GM19351 (cell line): Measurements from ENCODE around the gene CDC14A.

ENCODE experiments used
- ATAC-seq: cut with Tn5 transposase; IDR thresholded peaks from one replicate; pipeline ENCODE4 v1.9.1; 2021; ENCODE audit warnings: mild to moderate bottlenecking, moderate library complexity; ENCODE audit not compliant: unreplicated experiment

The CDC14A gene

DNA sequence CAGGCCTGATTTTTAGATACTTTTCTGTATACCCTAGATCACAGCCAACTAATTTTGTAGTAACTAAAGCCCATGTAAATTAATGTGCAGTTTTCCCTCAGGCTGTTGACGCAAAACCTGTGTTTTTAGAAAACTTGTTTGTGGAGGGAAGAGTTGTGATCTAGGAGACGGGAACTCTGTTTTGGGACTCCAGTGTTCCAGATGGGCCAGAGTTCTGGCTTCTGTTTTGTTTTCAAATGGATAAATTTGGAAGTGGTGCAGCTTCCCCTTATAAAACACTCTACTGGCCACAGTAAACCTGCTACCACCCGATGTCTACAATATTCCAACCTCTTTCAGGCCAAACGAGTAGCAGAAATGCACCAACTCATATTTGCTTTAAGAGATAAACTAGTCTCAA lies 172.0 kb downstream of the CDC14A start:
- ATAC-seq, result no peak

DNA sequence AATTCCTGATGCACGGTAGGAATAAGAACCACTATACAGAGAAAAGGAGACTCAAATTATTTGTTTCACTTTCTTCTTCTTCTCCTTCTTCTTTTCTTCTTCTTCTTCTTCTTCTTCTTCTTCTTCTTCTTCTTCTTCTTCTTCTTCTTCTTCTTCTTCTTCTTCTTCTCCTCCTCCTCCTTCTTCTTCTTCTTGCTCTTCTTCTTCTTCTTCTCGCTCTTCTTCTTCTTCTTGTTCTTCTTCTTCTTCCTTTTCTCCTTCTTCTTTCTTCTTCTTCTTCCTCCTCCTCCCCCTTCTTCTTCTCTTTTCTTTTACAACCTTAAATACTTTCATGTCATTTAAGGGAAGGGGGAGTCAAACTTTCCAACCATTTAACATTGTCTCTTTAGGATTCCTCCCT lies 174.6 kb downstream of the CDC14A start:
- ATAC-seq, result no peak

- ATAC-seq, result no peak
Measured at GRCh38 chr1:100528871-100529270, 176.6 kb downstream of the CDC14A start.

GRCh38 chr1:100530141-100530540 lies 177.8 kb downstream of the CDC14A start:
- ATAC-seq, result no peak

DNA sequence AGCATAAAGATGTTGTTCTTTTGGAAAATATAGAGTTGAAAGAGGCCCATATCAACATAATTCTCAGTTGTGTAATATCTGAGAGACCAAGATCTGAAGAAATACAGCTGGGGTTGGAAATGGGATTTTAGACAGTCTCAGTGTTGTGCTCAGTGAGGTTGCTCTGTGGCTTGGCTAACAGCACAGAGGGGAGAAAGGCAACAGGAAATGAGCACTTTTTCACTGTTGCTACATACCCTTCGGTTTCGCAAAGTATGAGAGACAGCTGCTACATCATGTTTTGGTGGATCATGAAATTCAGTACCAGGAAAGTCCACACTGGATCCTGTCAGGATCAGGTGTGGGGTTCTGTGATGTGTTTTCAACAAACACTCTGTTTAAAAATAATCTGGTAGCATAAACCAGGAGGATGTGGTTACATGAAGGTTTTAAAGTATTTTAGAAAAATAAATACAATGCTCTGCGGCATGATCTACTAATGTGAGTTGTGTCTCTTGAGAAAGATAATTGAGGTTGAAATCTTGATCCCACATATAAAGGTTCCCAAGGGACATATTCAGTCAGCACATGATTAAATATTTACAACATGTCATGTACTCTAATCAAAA lies 178.7 kb downstream of the CDC14A start:
- ATAC-seq, result peak; percentile 86

- ATAC-seq, result no peak
Measured at GRCh38 chr1:100532645-100533044, 180.3 kb downstream of the CDC14A start.

DNA sequence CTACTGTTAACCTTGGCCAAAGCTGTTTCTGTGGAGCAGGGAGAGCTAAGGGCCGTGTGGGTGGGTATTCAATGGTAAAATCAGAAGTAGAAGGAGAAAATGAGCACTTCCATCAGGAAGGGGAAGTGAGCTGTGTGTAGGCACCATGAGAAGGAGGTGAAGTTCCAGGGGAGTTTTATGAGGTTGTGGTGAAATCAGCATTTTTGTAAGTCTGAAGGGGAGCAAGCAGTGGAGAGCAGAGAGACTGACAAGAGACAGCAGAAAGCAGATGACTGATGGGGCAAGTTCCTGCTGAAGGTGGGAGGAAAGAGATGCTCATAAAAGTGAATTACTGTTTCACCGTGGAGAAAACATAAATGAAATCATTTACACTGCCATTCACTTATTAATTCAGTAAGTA lies 183.0 kb downstream of the CDC14A start:
- ATAC-seq, result no peak

DNA sequence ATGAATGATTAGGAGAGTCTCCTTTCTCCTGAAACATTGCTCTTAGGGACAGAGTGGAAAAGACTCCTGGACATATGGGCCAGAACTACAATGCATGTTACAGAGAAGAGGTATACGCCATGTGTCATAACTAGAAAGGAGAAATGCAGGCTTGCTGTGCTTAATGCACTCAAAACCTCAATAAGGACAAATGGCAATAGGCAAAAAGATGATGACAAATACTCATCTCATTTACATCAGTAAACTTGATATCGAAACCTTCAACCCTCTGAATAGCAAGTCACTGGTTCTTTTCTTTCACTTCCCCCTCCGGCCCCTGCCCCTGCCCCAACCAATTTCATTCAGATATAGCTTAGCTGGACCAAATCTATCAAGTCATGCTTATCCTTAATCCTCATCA lies 183.7 kb downstream of the CDC14A start:
- peak; percentile 83 for ATAC-seq

- no peak for ATAC-seq
Measured at GRCh38 chr1:100538913-100539835, 186.9 kb downstream of the CDC14A start.

DNA sequence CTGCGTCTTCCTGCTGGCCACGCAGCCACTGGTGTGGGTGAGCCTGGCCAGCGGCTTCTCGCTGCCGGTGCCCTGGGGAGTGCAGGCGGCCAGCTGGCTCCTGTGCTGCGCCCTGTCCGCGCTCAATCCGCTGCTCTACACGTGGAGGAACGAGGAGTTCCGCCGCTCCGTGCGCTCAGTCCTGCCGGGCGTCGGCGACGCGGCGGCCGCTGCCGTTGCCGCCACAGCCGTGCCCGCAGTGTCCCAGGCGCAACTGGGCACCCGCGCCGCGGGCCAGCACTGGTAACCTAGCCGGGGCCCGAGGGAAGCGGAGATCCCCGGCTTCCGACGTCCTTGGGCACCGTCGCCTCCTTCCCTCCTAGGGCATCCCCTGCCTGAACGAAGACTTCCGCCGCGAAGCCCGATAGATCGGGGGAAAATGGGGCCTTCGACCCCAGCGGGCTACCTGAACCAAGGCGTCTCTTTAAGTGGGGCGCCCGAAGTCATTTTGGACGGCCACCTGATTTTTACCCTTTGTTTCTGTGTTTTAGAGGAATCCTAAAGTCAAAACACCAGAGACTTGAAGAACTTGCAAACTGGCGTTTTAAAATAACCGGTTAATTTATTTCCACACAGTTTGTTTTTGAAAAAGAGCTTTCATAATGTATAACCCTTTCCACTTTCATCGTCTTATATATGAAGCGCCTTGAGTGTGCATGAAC lies 187.7 kb downstream of the CDC14A start:
- ATAC-seq, result no peak

GRCh38 chr1:100542285-100542684 lies 190.0 kb downstream of the CDC14A start:
- no peak for ATAC-seq

GRCh38 chr1:100543640-100544039 lies 191.3 kb downstream of the CDC14A start:
- ATAC-seq, result peak; percentile 53

DNA sequence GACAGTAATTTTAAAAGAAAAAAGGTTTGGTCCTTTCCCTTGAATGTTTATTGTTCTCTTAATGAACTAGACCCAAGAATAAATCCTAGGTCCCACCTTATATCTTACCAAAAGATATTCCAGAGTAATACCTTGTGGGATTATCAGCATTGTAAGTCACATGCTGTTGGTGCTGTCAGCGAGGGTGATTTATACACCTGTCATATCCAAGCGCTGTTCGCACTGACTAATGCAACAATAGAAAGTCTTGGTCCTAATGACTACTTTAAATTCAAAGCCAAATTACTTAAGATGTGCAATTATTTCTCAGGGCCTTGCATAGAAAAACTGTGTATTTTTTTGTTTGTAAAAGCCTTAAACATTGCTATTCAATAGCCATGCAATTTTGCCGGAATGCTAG lies 192.5 kb downstream of the CDC14A start:
- ATAC-seq, result no peak

GRCh38 chr1:100545855-100546254 lies 193.5 kb downstream of the CDC14A start:
- no peak for ATAC-seq

GRCh38 chr1:100552031-100552430 lies 199.7 kb downstream of the CDC14A start:
- no peak for ATAC-seq

GRCh38 chr1:100552922-100553321 lies 200.6 kb downstream of the CDC14A start:
- ATAC-seq, result no peak

GRCh38 chr1:100556181-100556580 lies 203.9 kb downstream of the CDC14A start:
- no peak for ATAC-seq

DNA sequence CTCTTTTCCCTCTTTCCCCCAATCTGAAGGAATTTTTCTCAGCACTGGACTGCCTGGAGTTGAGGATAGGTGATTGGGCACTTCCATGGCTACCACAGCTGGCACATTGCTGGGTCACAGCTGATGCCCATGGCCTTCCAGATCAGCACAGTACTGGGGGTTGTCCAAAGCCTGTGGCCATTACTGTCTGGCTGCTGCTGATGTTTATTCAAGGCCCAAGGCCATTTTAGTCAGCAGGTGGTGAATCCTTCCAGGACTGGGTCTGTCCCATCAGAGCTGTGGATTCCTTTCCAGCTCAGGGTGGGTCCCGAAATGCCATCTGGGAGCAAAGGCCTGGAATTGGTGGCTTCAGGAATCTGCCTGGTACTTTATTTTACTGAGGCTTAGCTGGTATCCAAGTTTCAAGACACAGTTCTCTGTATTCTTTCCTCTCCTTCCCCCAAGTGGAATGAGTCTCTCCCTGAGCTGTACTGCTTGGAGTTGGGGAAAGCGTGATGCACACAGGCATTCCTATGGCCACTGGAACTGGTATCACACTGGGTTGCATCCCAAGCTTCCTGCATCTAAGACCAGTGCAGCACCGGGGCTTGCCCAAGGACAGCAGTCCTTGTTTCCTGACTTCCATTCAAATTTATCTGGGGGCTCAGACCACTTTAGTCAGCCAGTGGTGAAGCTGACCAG lies 204.8 kb downstream of the CDC14A start:
- ATAC-seq, result no peak

GRCh38 chr1:100557606-100557953 lies 205.3 kb downstream of the CDC14A start:
- ATAC-seq, result no peak

GRCh38 chr1:100565533-100565932 lies 213.2 kb downstream of the CDC14A start:
- ATAC-seq, result peak; percentile 55
